A673 (cell line): ENCODE data around the gene USP53.

Experiments used
- EZH2 ChIP-seq: fragments of 200-600 bp; sonication (generic); IDR thresholded peaks from 2 replicates; pipeline ENCODE4 v1.6.1; 2017; ENCODE audit warnings: borderline replicate concordance, low read depth, mild to moderate bottlenecking, mixed read lengths, antibody characterized with exemption, low read length; ENCODE audit not compliant: poor library complexity, severe bottlenecking
- TF ChIP-seq, protein P1 (sequence below): fragments of 300-800, 200-600 bp; sonication (generic); conservative IDR thresholded peaks from 2 replicates; pipeline ENCODE4 v1.5.1; 2017; ENCODE audit warnings: low read depth, mild to moderate bottlenecking, antibody characterized with exemption, low read length, moderate library complexity, mixed read lengths

DNA sequence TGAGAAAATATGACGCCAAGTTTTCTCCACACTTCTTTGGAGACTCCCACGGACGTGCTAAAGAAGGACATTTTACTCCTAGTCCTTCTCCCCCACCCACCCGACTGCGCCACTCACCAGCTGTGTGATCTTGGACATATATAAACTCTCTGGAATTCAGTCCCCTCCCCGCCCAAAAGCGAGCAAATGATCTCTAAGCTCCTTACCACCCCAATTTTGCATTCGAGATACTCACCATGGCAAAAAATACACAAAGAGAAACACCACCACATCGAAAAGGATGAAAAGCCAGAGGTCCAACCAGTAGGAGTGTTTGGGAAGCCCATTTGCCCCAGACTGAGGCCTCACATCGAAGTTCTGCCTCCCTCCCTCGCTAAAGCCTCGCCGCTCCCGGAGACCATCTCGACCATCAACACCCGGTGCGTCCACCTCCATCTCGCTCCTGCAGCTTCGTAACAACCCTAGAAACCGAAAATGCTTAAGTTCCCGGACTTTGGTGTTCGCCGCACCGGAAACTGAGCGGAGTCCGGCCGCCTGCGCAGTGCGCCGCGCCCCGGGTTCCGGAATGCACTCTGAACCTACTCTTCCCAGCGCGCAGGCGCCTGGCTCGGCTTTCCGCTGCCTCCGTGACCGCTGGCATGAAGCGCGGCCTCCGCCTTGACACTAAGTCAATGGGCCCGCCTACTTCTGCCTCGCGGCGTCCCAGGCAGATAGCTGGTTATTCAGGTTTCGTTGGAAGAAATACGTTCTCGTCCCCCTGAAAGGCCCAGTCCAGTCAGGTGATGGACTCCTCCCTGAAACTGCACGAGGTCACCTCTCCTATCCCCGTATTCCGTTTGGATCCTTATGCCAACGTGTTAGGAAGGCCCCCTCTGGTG, 87.8 kb downstream of the USP53 start:
- no peak for TF ChIP-seq EZH2
- TF ChIP-seq, protein P1, sequence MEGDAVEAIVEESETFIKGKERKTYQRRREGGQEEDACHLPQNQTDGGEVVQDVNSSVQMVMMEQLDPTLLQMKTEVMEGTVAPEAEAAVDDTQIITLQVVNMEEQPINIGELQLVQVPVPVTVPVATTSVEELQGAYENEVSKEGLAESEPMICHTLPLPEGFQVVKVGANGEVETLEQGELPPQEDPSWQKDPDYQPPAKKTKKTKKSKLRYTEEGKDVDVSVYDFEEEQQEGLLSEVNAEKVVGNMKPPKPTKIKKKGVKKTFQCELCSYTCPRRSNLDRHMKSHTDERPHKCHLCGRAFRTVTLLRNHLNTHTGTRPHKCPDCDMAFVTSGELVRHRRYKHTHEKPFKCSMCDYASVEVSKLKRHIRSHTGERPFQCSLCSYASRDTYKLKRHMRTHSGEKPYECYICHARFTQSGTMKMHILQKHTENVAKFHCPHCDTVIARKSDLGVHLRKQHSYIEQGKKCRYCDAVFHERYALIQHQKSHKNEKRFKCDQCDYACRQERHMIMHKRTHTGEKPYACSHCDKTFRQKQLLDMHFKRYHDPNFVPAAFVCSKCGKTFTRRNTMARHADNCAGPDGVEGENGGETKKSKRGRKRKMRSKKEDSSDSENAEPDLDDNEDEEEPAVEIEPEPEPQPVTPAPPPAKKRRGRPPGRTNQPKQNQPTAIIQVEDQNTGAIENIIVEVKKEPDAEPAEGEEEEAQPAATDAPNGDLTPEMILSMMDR, result no peak
